ENCODE measurements around the gene PUM1. TPM values are rescaled to one million over a fixed set of nuclear protein-coding genes. Genes with fewer than 3 reads are reported as not detected.

PUM1 gene
- total and polyA plus RNA-seq, 2 of the 4 experiments (the other 2 are of a cell fraction) = 75.4 to 137 TPM

- dilution Hi-C loops (cut with HindIII; ENCODE audit: low sequenced_read_pairs, unreplicated experiment) = no loop called here
- Histone ChIP-seq H2BK120ac (ENCODE audit: low read depth, low read length) (no peak overlapping the region), H3K23ac (ENCODE audit: low read depth, low read length) (no peak overlapping the region), H3K79me1 (ENCODE audit: low read depth in 1 of 2, low read length in 2 of 2) (peaks cover 39 to 59% of the 10 kb centered on the region in 2 experiments), H2AFZ (replicated peaks; ENCODE audit: low read length, poor library complexity) (no peak overlapping the region), H2BK5ac (ENCODE audit: low read depth, low read length, poor library complexity, severe bottlenecking) (no peak overlapping the region), H4K5ac (ENCODE audit: low read depth, low read length) (no peak overlapping the region), H3K27me3 (ENCODE audit: control insufficient read depth, insufficient read depth, low read length) (no peaks in the 10 kb centered on the region), H3K56ac (ENCODE audit: extremely low read depth, insufficient read depth, low read length) (no peak overlapping the region), H2AK9ac (replicated peaks; ENCODE audit: low read depth, low read length, poor library complexity) (no peak overlapping the region), H3K9ac (ENCODE audit: low read depth, low read length) (no peak overlapping the region), H4K8ac (ENCODE audit: low read depth in 2 of 2, low read length in 2 of 2) (no peak overlapping the region), H2AK5ac (ENCODE audit: low read depth, low read length) (no peak overlapping the region), H2BK20ac (ENCODE audit: low read depth, low read length) (no peak overlapping the region), H3K27ac (ENCODE audit: insufficient read depth, low read length) (no peak overlapping the region), H3K36me3 (ENCODE audit: control insufficient read depth, insufficient read depth, low read length) (peaks cover 52% of the 10 kb centered on the region), H3K9me3 (ENCODE audit: control insufficient read depth, insufficient read depth, low read length) (no peaks in the 10 kb centered on the region), H3K4me1 (ENCODE audit: control insufficient read depth, insufficient read depth, low read length) (no peaks in the 10 kb centered on the region), H3K9me1 (ENCODE audit: insufficient read depth, low read length) (peaks cover 11% of the 10 kb centered on the region), H3K4ac (ENCODE audit: low read depth, low read length) (no peak overlapping the region), H3K4me2 (ENCODE audit: low read depth, low read length) (no peak overlapping the region), H3K4me3 (ENCODE audit: insufficient read depth, low read depth, low read length) (no peak overlapping the region), H2BK15ac (ENCODE audit: low read depth, low read length) (no peak overlapping the region), H4K20me1 (ENCODE audit: insufficient read depth, low read length) (peaks cover 11% of the 10 kb centered on the region), H3K18ac (ENCODE audit: low read depth, low read length) (no peak overlapping the region), H4K91ac (ENCODE audit: insufficient read depth, low read depth, low read length) (no peak overlapping the region), H3K14ac (replicated peaks; ENCODE audit: low read depth, low read length) (no peak overlapping the region)
- in situ Hi-C loops (cut with MboI; ENCODE audit: low sequenced_read_pairs) = no loop called here
- no peak for DNase-seq
- no peak for ATAC-seq (ENCODE audit: low read depth)
- TF ChIP-seq MXI1 (IDR thresholded peaks at IDR 0.05; ENCODE audit: borderline replicate concordance, low read depth, low read length) = no peak
- TF ChIP-seq RFX5 (IDR thresholded peaks at IDR 0.05; ENCODE audit: low read depth, low read length) = no peak
- no peak for TF ChIP-seq NFE2L2 (IDR thresholded peaks at IDR 0.05; ENCODE audit: low read depth, low read length)
- TF ChIP-seq CTCF (conservative IDR thresholded peaks at IDR 0.05; ENCODE audit: low read depth, low read length) = no peak
- no peak for TF ChIP-seq RAD21 (IDR thresholded peaks at IDR 0.05; ENCODE audit: low read length)
- no peak for TF ChIP-seq CEBPB (IDR thresholded peaks at IDR 0.05; ENCODE audit: low read depth, low read length)
- TF ChIP-seq RCOR1 (IDR thresholded peaks at IDR 0.05; ENCODE audit: insufficient replicate concordance, low read length) = no peak
- TF ChIP-seq USF2 (IDR thresholded peaks at IDR 0.05; ENCODE audit: low read depth, low read length) = no peak
- no peak for TF ChIP-seq BHLHE40 (IDR thresholded peaks at IDR 0.05; ENCODE audit: low read depth, low read length)
- TF ChIP-seq FOS (IDR thresholded peaks at IDR 0.05; ENCODE audit: low read depth, low read length) = no peak
- TF ChIP-seq MAZ (IDR thresholded peaks at IDR 0.05; ENCODE audit: borderline replicate concordance, low read depth, low read length) = no peak
- TF ChIP-seq CHD1 (IDR thresholded peaks at IDR 0.05; ENCODE audit: low read depth, low read length) = no peak
- intact Hi-C loops (cut with micrococcal nuclease) = loop anchor here (10.0 kb wide), 1 partner anchor 205 kb away; no protein-coding TSS in a partner anchor
- ChIA-PET CTCF (interaction anchor here (0.7 kb wide), 1 partner anchor 170 kb away, joined by 3 read pairs; no protein-coding TSS in a partner anchor), POLR2A (ENCODE audit: unreplicated experiment) (no interaction called here)
- no TSS peak for BruUV-seq (replicated peaks)
- 100% methylated on average over 1 of the region's 5 CpGs; no CpG with 5 or more reads in 1 of the 2 experiments for WGBS, 2 experiments (ENCODE audit: extremely low coverage in 2 of 2, insufficient read length in 1 of 2)
Observed at GRCh38 chr1:30950053-30950452, 115.5 kb downstream of the PUM1 start.

Measured in IMR-90 (cell line).